Hepatocyte (in vitro differentiated cells): Measurements from ENCODE around the gene ADGRG6. TPM values are rescaled to one million over a fixed set of nuclear protein-coding genes. Genes with fewer than 3 reads are reported as not detected.

Experiments
- DNase-seq: peaks from one replicate; pipeline ENCODE4 v3.0.0-alpha.2; 2016; ENCODE audit warnings: low spot score
- H2AFZ ChIP-seq: fragments of 200-600 bp; sonication (generic); 2 replicates; pipeline ENCODE4 v1.6.0; 2016; ENCODE audit warnings: antibody characterized with exemption, mild to moderate bottlenecking
- H3K27ac ChIP-seq: fragments of 200-600 bp; sonication (generic); 2 replicates; pipeline ENCODE4 v1.5.1; 2016; ENCODE audit warnings: mild to moderate bottlenecking
- H3K27me3 ChIP-seq: fragments of 200-600 bp; sonication (generic); 2 replicates; pipeline ENCODE4 v1.6.1; 2016
- H3K36me3 ChIP-seq: fragments of 200-600 bp; sonication (generic); replicated peaks from 2 replicates; pipeline ENCODE4 v1.5.1; 2016; ENCODE audit warnings: low read depth; ENCODE audit not compliant: insufficient read depth
- H3K4me1 ChIP-seq: fragments of 200-600 bp; sonication (generic); 2 replicates; pipeline ENCODE4 v1.5.1; 2016; ENCODE audit warnings: mild to moderate bottlenecking, moderate library complexity; ENCODE audit not compliant: insufficient read depth
- H3K4me2 ChIP-seq: fragments of 200-600 bp; sonication (generic); 2 replicates; pipeline ENCODE4 v1.6.0; 2016
- H3K4me3 ChIP-seq: fragments of 200-600 bp; sonication (generic); 2 replicates; pipeline ENCODE4 v1.5.1; 2016; ENCODE audit warnings: mild to moderate bottlenecking
- H3K79me2 ChIP-seq: fragments of 200-600 bp; sonication (generic); 2 replicates; pipeline ENCODE4 v1.6.0; 2017; ENCODE audit warnings: mild to moderate bottlenecking
- H3K9me2 ChIP-seq: fragments of 200-600 bp; sonication (generic); replicated peaks from 2 replicates; pipeline ENCODE4 v1.6.0; 2017; ENCODE audit warnings: mild to moderate bottlenecking; ENCODE audit not compliant: insufficient read depth
- H3K9me3 ChIP-seq: fragments of 200-600 bp; sonication (generic); 2 replicates; pipeline ENCODE4 v1.5.1; 2016; ENCODE audit warnings: low read depth, mild to moderate bottlenecking
- H4K20me1 ChIP-seq: fragments of 200-600 bp; sonication (generic); 2 replicates; pipeline ENCODE4 v1.6.0; 2016; ENCODE audit warnings: mild to moderate bottlenecking; ENCODE audit not compliant: insufficient read depth, poor library complexity, severe bottlenecking
- CTCF ChIP-seq: fragments of 200-600 bp; sonication (generic); IDR thresholded peaks from 2 replicates; pipeline ENCODE4 v1.5.1; 2016; ENCODE audit warnings: antibody characterized with exemption, mild to moderate bottlenecking; ENCODE audit not compliant: poor library complexity
- EZH2 ChIP-seq: fragments of 200-600 bp; sonication (generic); IDR thresholded peaks from 2 replicates; pipeline ENCODE4 v1.6.1; 2016; ENCODE audit warnings: antibody characterized with exemption, mild to moderate bottlenecking, borderline replicate concordance
- EZH2phosphoT487 ChIP-seq: fragments of 200-600 bp; sonication (generic); IDR thresholded peaks from one replicate; pipeline ENCODE4 v1.6.1; 2018; ENCODE audit warnings: antibody characterized with exemption, mild to moderate bottlenecking, low read depth, moderate library complexity; ENCODE audit not compliant: unreplicated experiment, severe bottlenecking
- WGBS: methylation state at CpG from one replicate; pipeline ENCODE4 v1.1.6; 2016; ENCODE audit warnings: low lambda C conversion rate; ENCODE audit errors: missing lambda C conversion rate; 5-methylcytosine and 5-hydroxymethylcytosine counted together
- polyA plus RNA-seq: library from polyadenylated mRNA; unstranded; fragments of >200 nt; fragmentation: Nextera tagmentation; extraction: Ambion mirVana; gene quantifications from 2 replicates; pipeline ENCODE4 v1.2.1, GENCODE V29; 2016
- total RNA-seq: library from RNA; depleted of rRNA; stranded (reverse); fragments of >200 nt; gene quantifications from 2 replicates; pipeline ENCODE4 v1.2.3, GENCODE V29; 2014

ADGRG6 gene
- total and polyA plus RNA-seq, 2 experiments from 2014 or later, result 13.9 to 92.0 TPM

DNA sequence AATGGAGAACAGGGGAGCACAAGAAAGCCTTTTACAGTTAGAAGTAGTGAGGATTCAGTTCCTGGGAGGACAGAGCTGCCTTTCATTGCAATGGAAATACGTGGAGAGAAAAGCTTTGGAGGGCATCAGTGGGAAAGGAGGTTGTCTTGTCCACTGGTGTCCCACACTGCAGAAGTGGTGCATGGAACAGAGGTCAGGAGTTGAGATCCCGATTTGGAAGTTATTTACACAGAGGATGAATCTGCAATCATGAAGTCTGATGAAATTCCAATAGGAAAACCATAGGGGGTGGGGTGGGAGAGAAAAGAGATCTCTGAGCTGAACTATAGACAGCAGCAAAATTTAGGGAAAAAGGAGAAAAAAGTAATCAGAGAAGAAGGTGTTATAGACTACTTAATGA, 33.6 kb downstream of the ADGRG6 start:
- Histone ChIP-seq H3K4me3 (no peak overlapping the region), H3K4me2 (no peak overlapping the region), H3K27me3 (no peaks in the 10 kb centered on the region), H2AFZ (no peak overlapping the region), H3K9me2 (no peaks in the 10 kb centered on the region), H3K4me1 (peaks cover 10% of the 10 kb centered on the region), H3K9me3 (no peaks in the 10 kb centered on the region), H3K36me3 (no peaks in the 10 kb centered on the region), H3K79me2 (peaks cover 19% of the 10 kb centered on the region), H3K27ac (no peak overlapping the region), H4K20me1 (no peaks in the 10 kb centered on the region)
- 81% methylated on average over 2 of the region's 2 CpGs for WGBS
- no peak for DNase-seq
- TF ChIP-seq EZH2 (no peak), EZH2phosphoT487 (no peak), CTCF (no peak)

DNA sequence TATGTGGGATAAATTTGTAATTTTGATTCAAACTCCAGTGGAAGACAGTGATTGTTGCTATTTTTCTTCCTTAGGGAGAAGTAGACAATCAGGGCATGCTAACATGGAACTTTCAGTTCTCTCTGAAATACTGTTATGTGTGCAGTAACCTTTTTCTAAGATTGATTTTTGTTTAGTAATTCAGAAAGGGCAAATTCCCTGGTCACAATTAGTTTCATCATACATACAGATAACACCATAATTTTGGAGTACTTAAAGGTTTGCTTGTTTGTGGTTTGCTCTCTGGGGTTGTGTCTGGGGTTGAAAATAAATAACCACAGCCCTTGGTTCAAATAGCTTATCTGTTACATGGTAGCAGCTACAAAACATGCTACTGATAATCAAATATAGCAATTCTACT, 34.4 kb downstream of the ADGRG6 start:
- Histone ChIP-seq H3K79me2 (peaks cover 16% of the 10 kb centered on the region), H3K4me3 (no peak overlapping the region), H3K9me3 (no peaks in the 10 kb centered on the region), H3K9me2 (no peaks in the 10 kb centered on the region), H3K27me3 (no peaks in the 10 kb centered on the region), H2AFZ (no peak overlapping the region), H3K27ac (no peak overlapping the region), H3K4me1 (peaks cover 7% of the 10 kb centered on the region), H3K36me3 (no peaks in the 10 kb centered on the region), H4K20me1 (no peaks in the 10 kb centered on the region), H3K4me2 (no peak overlapping the region)
- no peak for TF ChIP-seq CTCF
- no peak for TF ChIP-seq EZH2phosphoT487
- no peak for TF ChIP-seq EZH2
- no peak for DNase-seq

- Histone ChIP-seq H3K4me2 (no peak overlapping the region), H3K36me3 (no peaks in the 10 kb centered on the region), H2AFZ (no peak overlapping the region), H3K27me3 (no peaks in the 10 kb centered on the region), H3K27ac (no peak overlapping the region), H3K79me2 (peaks cover 18% of the 10 kb centered on the region), H3K4me3 (no peak overlapping the region), H3K4me1 (peaks cover 5% of the 10 kb centered on the region), H3K9me2 (no peaks in the 10 kb centered on the region), H4K20me1 (no peaks in the 10 kb centered on the region), H3K9me3 (no peaks in the 10 kb centered on the region)
- TF ChIP-seq EZH2phosphoT487, result no peak
- TF ChIP-seq CTCF, result no peak
- TF ChIP-seq EZH2, result no peak
- DNase-seq, result no peak
- WGBS, result 91% methylated on average over 3 of the region's 3 CpGs
Observed at GRCh38 chr6:142336787-142337186, 35.0 kb downstream of the ADGRG6 start.

- H3K79me2 ChIP-seq, result peaks cover 14% of the 10 kb centered on the region
- WGBS, result 93% methylated on average over 2 of the region's 2 CpGs
Observed at GRCh38 chr6:142339113-142339512, 37.3 kb downstream of the ADGRG6 start.

More at GRCh38 chr6:142339113-142339512, 37.3 kb downstream of the ADGRG6 start:
- Histone ChIP-seq H3K4me1 (peaks cover 5% of the 10 kb centered on the region), H3K4me2 (no peak overlapping the region), H3K9me3 (no peaks in the 10 kb centered on the region), H3K36me3 (no peaks in the 10 kb centered on the region), H3K27ac (no peak overlapping the region), H4K20me1 (no peaks in the 10 kb centered on the region), H3K9me2 (no peaks in the 10 kb centered on the region), H3K27me3 (no peaks in the 10 kb centered on the region), H3K4me3 (no peak overlapping the region), H2AFZ (no peak overlapping the region)
- TF ChIP-seq CTCF (no peak), EZH2phosphoT487 (no peak), EZH2 (no peak)
- no peak for DNase-seq
